SK-N-MC (cell line): ENCODE measurements around the gene TRMO.

Experiments used
- EZH2 ChIP-seq: fragments of 200-600 bp; sonication (generic); IDR thresholded peaks from one replicate; pipeline ENCODE4 v1.6.1; 2017; ENCODE audit warnings: antibody characterized with exemption
- POLR2AphosphoS5 ChIP-seq: IDR thresholded peaks from 2 replicates; pipeline ENCODE4 v1.6.1; 2012; ENCODE audit warnings: mild to moderate bottlenecking, low read depth, low read length, borderline replicate concordance

- no peak for TF ChIP-seq POLR2AphosphoS5
- no peak for TF ChIP-seq EZH2
Observed at GRCh38 chr9:97903177-97903576, 19.1 kb downstream of the TRMO start.
